GM12878 (cell line): ENCODE measurements around the gene MRPS12. TPM values are rescaled to one million over a fixed set of nuclear protein-coding genes. Genes with fewer than 3 reads are reported as not detected.
A peak's percentile ranks its signal among the peaks of the same experiment; 100 is the strongest.

Experiments
- BACH1 ChIP-seq: fragments of 450-650 bp; IDR thresholded peaks from 2 replicates; pipeline ENCODE4 v1.6.1; 2017; ENCODE audit warnings: mild to moderate bottlenecking, borderline replicate concordance
- CHD2 ChIP-seq: IDR thresholded peaks from 2 replicates; pipeline ENCODE4 v1.6.1; 2011; ENCODE audit warnings: low read depth, low read length, improper control_type of control experiment, borderline replicate concordance
- CREB1 ChIP-seq: IDR thresholded peaks from 2 replicates; pipeline ENCODE4 v1.6.1; 2012; ENCODE audit warnings: low read depth, mild to moderate bottlenecking, inconsistent platforms
- ELK1 ChIP-seq: IDR thresholded peaks from 2 replicates; pipeline ENCODE4 v1.6.1; 2012; ENCODE audit warnings: low read depth, low read length, improper control_type of control experiment
- ETV6 ChIP-seq, 2 experiments: fragments of 450-650 bp in 1 of 2; IDR thresholded peaks in 1 of 2; conservative IDR thresholded peaks in 1 of 2; 2 replicates each; pipeline ENCODE4 v1.6.1; 2014; ENCODE audit warnings: antibody characterized with exemption in 1 of 2, borderline replicate concordance in 1 of 2, low read depth in 1 of 2, mild to moderate bottlenecking in 1 of 2, moderate library complexity in 1 of 2
- HDAC2 ChIP-seq: fragments of 200-600 bp; sonication (generic); IDR thresholded peaks from 2 replicates; pipeline ENCODE4 v1.6.1; 2017
- HDGF ChIP-seq: fragments of 450-650 bp; IDR thresholded peaks from 2 replicates; pipeline ENCODE4 v1.6.1; 2016; ENCODE audit warnings: antibody characterized with exemption
- JUND ChIP-seq: IDR thresholded peaks from 2 replicates; pipeline ENCODE4 v1.6.1; 2012; ENCODE audit warnings: low read depth, mild to moderate bottlenecking, low read length, improper control_type of control experiment, moderate library complexity
- MXI1 ChIP-seq: fragments of 150-350 bp; IDR thresholded peaks from 2 replicates; pipeline ENCODE4 v1.6.1; 2011; ENCODE audit warnings: low read depth, mild to moderate bottlenecking, inconsistent platforms, low read length, improper control_type of control experiment
- NFXL1 ChIP-seq: fragments of 450-650 bp; IDR thresholded peaks from 2 replicates; pipeline ENCODE4 v1.6.1; 2017; ENCODE audit warnings: antibody characterized with exemption, mild to moderate bottlenecking, borderline replicate concordance
- NFYA ChIP-seq: IDR thresholded peaks from 2 replicates; pipeline ENCODE4 v1.6.1; 2011; ENCODE audit warnings: low read depth, mild to moderate bottlenecking, low read length, improper control_type of control experiment, borderline replicate concordance
- NFYB ChIP-seq: IDR thresholded peaks from 2 replicates; pipeline ENCODE4 v1.6.1; 2011; ENCODE audit warnings: low read depth, mild to moderate bottlenecking, low read length, improper control_type of control experiment, moderate library complexity; ENCODE audit not compliant: insufficient read depth
- NR2C2 ChIP-seq: IDR thresholded peaks from 2 replicates; pipeline ENCODE4 v1.6.1; 2011; ENCODE audit warnings: borderline replicate concordance, low read depth; ENCODE audit not compliant: control insufficient read depth, insufficient read length
- PAX5 ChIP-seq: IDR thresholded peaks from 2 replicates; pipeline ENCODE4 v1.6.1; 2011; ENCODE audit warnings: low read depth, low read length, borderline replicate concordance
- PAX8 ChIP-seq: fragments of 450-650 bp; IDR thresholded peaks from 2 replicates; pipeline ENCODE4 v1.6.1; 2017; ENCODE audit warnings: mild to moderate bottlenecking, moderate library complexity
- POLR2A ChIP-seq: IDR thresholded peaks from 2 replicates; pipeline ENCODE4 v1.6.1; 2011; ENCODE audit warnings: low read depth, mild to moderate bottlenecking, low read length
- RB1 ChIP-seq: fragments of 450-650 bp; formaldehyde crosslinking; IDR thresholded peaks from 2 replicates; pipeline ENCODE4 v1.6.1; 2017; ENCODE audit warnings: mild to moderate bottlenecking, borderline replicate concordance
- RCOR1 ChIP-seq: conservative IDR thresholded peaks from 2 replicates; pipeline ENCODE4 v1.6.1; 2012; ENCODE audit warnings: low read depth, low read length, improper control_type of control experiment
- RFX5 ChIP-seq: IDR thresholded peaks from 2 replicates; pipeline ENCODE4 v1.6.1; 2011; ENCODE audit warnings: low read depth, low read length, improper control_type of control experiment
- SIX5 ChIP-seq: IDR thresholded peaks from 2 replicates; pipeline ENCODE4 v1.6.1; 2011; ENCODE audit warnings: mild to moderate bottlenecking, low read depth, low read length, moderate library complexity; ENCODE audit not compliant: severe bottlenecking
- SMC3 ChIP-seq: IDR thresholded peaks from 2 replicates; pipeline ENCODE4 v1.6.1; 2011; ENCODE audit warnings: low read length, improper control_type of control experiment, borderline replicate concordance
- ZNF217 ChIP-seq: fragments of 450-650 bp; IDR thresholded peaks from 2 replicates; pipeline ENCODE4 v1.6.1; 2017; ENCODE audit warnings: antibody characterized with exemption, mild to moderate bottlenecking
- ZNF274 ChIP-seq: IDR thresholded peaks from one replicate; pipeline ENCODE4 v1.8.0; 2011; ENCODE audit not compliant: insufficient read length, insufficient read depth
- ZNF622 ChIP-seq: fragments of 450-650 bp; IDR thresholded peaks from 2 replicates; pipeline ENCODE4 v1.6.1; 2017; ENCODE audit warnings: mild to moderate bottlenecking, inconsistent platforms
- ZZZ3 ChIP-seq: IDR thresholded peaks from 2 replicates; pipeline ENCODE4 v1.6.1; 2011; ENCODE audit warnings: low read depth; ENCODE audit not compliant: control insufficient read depth, insufficient read length
- polyA plus RNA-seq, 11 experiments: library from polyadenylated mRNA; depleted of rRNA in 4 of 11; unstranded in 6 of 11; stranded (reverse) in 5 of 11; fragments of >200 nt; fragmentation: Nextera tagmentation in 4 of 11; fragmentation: Illumina TruSeq in 1 of 11; extraction: Ambion mirVana in 4 of 11; extraction: Trizol in 1 of 11; gene quantifications; 1 replicate in 1 of 11; 2 replicates in 10 of 11; pipeline versions ENCODE4 v1.2.1 to v1.2.3, GENCODE V29; 2011 to 2016; ENCODE audit warnings: inconsistent platforms in 2 of 11, missing spikeins in 2 of 11, low read depth in 1 of 11
- total RNA-seq, 4 experiments: library from RNA; depleted of rRNA in 3 of 4; stranded (reverse); fragments of >200 nt in 3 of 4; fragmentation: Illumina TruSeq in 1 of 4; extraction: Trizol in 1 of 4; gene quantifications; 2 replicates each; pipeline versions ENCODE4 v1.2.1 to v1.2.3, GENCODE V29; 2013 to 2021
- TF ChIP-seq, protein P1 (sequence below): fragments of 450-650 bp; IDR thresholded peaks from 2 replicates; pipeline ENCODE4 v1.6.1; 2017; ENCODE audit warnings: antibody characterized with exemption, mild to moderate bottlenecking, moderate library complexity
- TF ChIP-seq, protein P2 (sequence below): fragments of 450-650 bp; conservative IDR thresholded peaks from 2 replicates; pipeline ENCODE4 v1.6.1; 2017; ENCODE audit warnings: mild to moderate bottlenecking, moderate library complexity

The MRPS12 gene
- total and polyA plus RNA-seq, 10 of the 15 experiments (the other 5 are each of a cell fraction or from before 2014, with no cell fraction given): 7.3 to 205 (median 77.3) TPM

GRCh38 chr19:38899447-38900201 is 31.1 kb upstream of the MRPS12 start, which contains the start of the genes NFKBIB and SIRT2 (continued):
- TF ChIP-seq NFXL1 (no peak), NFYA (peak; percentile 29; the same call in 1 of the 2 replicates), ELK1 (peak; percentile 67; the same call in 1 of the 2 replicates), CREB1 (peak; percentile 99), PAX5 (no peak), CHD2 (peak; percentile 91), RFX5 (peak; percentile 60), SMC3 (no peak), ETV6 (conservative IDR thresholded peaks at IDR 0.05 in 1 of 2, IDR thresholded peaks at IDR 0.05 in 1 of 2; ENCODE audit: borderline replicate concordance in 1 of 2, low read depth in 1 of 2) (no peak), HDGF (peak; percentile 80; the same call in 1 of the 2 replicates), RB1 (peak; percentile 65), ZZZ3 (no peak), JUND (0 out of 2 replicates have a peak, but pooled peaks have one; percentile 28), SIX5 (peak; percentile 99), PAX8 (no peak), MXI1 (no peak; the same call in 1 of the 2 replicates), RCOR1 (no peak), ZNF622 (no peak), NFYB (peak; percentile 97), BACH1 (0 out of 2 replicates have a peak, but pooled peaks have one; percentile 63), POLR2A (peak; percentile 79), NR2C2 (no peak), HDAC2 (no peak), ZNF217 (no peak), ZNF274 (no peak)
- TF ChIP-seq, protein P1, sequence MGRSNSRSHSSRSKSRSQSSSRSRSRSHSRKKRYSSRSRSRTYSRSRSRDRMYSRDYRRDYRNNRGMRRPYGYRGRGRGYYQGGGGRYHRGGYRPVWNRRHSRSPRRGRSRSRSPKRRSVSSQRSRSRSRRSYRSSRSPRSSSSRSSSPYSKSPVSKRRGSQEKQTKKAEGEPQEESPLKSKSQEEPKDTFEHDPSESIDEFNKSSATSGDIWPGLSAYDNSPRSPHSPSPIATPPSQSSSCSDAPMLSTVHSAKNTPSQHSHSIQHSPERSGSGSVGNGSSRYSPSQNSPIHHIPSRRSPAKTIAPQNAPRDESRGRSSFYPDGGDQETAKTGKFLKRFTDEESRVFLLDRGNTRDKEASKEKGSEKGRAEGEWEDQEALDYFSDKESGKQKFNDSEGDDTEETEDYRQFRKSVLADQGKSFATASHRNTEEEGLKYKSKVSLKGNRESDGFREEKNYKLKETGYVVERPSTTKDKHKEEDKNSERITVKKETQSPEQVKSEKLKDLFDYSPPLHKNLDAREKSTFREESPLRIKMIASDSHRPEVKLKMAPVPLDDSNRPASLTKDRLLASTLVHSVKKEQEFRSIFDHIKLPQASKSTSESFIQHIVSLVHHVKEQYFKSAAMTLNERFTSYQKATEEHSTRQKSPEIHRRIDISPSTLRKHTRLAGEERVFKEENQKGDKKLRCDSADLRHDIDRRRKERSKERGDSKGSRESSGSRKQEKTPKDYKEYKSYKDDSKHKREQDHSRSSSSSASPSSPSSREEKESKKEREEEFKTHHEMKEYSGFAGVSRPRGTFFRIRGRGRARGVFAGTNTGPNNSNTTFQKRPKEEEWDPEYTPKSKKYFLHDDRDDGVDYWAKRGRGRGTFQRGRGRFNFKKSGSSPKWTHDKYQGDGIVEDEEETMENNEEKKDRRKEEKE: no peak
- TF ChIP-seq, protein P2, sequence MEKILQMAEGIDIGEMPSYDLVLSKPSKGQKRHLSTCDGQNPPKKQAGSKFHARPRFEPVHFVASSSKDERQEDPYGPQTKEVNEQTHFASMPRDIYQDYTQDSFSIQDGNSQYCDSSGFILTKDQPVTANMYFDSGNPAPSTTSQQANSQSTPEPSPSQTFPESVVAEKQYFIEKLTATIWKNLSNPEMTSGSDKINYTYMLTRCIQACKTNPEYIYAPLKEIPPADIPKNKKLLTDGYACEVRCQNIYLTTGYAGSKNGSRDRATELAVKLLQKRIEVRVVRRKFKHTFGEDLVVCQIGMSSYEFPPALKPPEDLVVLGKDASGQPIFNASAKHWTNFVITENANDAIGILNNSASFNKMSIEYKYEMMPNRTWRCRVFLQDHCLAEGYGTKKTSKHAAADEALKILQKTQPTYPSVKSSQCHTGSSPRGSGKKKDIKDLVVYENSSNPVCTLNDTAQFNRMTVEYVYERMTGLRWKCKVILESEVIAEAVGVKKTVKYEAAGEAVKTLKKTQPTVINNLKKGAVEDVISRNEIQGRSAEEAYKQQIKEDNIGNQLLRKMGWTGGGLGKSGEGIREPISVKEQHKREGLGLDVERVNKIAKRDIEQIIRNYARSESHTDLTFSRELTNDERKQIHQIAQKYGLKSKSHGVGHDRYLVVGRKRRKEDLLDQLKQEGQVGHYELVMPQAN: peak; percentile 92
